ENCODE measurements around the gene GNG2. TPM values are rescaled to one million over a fixed set of nuclear protein-coding genes. Genes with fewer than 3 reads are reported as not detected.
A peak's percentile ranks its signal among the peaks of the same experiment; 100 is the strongest.

Gene GNG2
- total RNA-seq, 4 donors from 2014 or later: 3.6 to 8.1 (median 7.2) TPM

DNA sequence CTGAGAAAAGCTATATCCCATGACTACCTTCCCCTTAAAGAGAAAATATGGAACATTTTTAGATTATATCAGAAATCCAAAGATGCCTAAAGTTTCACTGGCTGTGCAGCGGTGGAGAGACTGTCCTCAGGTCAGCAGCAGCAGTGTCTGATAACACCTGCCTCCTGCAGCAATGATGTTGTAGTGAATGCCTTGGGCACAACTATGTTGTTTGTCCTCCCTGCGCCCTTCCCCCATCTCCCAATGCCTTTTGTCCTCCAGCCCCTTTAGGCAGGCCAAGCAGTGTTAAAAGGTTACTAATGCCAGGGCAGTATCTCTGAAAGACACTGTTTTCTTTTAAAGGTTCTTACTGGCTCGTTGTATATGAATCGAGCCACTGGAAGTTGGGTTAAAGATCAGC is 142.1 kb downstream of the GNG2 start:
- 79% methylated on average over 4 of the region's 4 CpGs for WGBS
- peaks cover 83% of the 10 kb centered on the region for H3K36me3 ChIP-seq
- H3K27ac ChIP-seq: no peak overlapping the region

DNA sequence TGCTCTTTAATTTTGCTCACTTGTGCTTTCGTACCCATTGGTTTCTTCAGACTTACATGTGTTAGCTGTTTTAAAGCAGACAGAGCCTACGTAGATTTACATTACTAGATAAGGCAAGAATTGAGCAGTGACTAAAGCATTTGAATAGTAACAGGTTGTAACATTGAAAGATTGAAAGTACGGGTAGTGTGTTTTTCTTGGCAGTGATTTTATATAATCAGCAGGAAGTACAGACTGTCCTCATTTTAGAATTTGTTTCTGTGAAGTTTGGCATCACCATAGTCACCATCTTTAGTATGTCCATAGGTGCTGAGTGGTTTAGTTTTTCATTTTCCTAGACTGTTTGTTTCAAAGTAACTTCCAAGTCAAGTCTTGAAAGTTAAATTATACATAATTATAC is 142.9 kb downstream of the GNG2 start:
- peaks cover 86% of the 10 kb centered on the region for H3K36me3 ChIP-seq

More for the DNA sequence above, 142.1 kb downstream of the GNG2 start:
- Histone ChIP-seq H3K4me1 (peaks cover 8% of the 10 kb centered on the region), H3K27me3 (no peaks in the 10 kb centered on the region), H3K4me3 (no peak overlapping the region), H3K9me3 (no peaks in the 10 kb centered on the region)
- TF ChIP-seq POLR2AphosphoS5 (IDR thresholded peaks at IDR 0.05) (no peak), POLR2A (IDR thresholded peaks at IDR 0.05) (no peak), EP300 (IDR thresholded peaks at IDR 0.05) (no peak)
- TF ChIP-seq, protein P1, sequence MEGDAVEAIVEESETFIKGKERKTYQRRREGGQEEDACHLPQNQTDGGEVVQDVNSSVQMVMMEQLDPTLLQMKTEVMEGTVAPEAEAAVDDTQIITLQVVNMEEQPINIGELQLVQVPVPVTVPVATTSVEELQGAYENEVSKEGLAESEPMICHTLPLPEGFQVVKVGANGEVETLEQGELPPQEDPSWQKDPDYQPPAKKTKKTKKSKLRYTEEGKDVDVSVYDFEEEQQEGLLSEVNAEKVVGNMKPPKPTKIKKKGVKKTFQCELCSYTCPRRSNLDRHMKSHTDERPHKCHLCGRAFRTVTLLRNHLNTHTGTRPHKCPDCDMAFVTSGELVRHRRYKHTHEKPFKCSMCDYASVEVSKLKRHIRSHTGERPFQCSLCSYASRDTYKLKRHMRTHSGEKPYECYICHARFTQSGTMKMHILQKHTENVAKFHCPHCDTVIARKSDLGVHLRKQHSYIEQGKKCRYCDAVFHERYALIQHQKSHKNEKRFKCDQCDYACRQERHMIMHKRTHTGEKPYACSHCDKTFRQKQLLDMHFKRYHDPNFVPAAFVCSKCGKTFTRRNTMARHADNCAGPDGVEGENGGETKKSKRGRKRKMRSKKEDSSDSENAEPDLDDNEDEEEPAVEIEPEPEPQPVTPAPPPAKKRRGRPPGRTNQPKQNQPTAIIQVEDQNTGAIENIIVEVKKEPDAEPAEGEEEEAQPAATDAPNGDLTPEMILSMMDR (IDR thresholded peaks at IDR 0.05): no peak
- no peak for DNase-seq (ENCODE audit: low spot score in 2 of 2)

DNA sequence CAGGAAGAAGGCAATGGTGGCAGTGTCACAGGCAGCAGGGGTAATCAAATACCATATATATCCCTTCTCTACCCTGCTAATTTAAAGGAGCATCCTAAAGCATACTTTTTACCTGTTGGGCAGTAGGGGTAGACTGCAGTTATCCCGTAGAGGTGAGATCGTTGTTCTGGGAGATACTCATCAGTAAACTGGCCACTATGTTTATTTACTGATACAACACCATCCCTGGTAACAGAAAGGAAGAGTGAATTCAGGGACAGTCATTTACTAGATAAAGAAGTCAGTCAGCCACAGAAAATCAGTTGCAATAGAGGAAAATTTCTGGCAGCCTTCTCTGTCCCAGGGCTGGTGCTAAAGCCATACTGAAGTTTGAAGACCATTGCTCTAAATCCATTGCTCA is 145.2 kb downstream of the GNG2 start:
- no peak overlapping the region for H3K4me3 ChIP-seq
- no peak for DNase-seq (ENCODE audit: low spot score in 2 of 2)
- TF ChIP-seq POLR2A (IDR thresholded peaks at IDR 0.05) (no peak), POLR2AphosphoS5 (IDR thresholded peaks at IDR 0.05) (no peak), EP300 (IDR thresholded peaks at IDR 0.05) (no peak)
- TF ChIP-seq, protein P1 (IDR thresholded peaks at IDR 0.05): no peak
- no peak overlapping the region for H3K27ac ChIP-seq
- WGBS: 83% methylated on average over 2 of the region's 2 CpGs
- peaks cover 8% of the 10 kb centered on the region for H3K4me1 ChIP-seq
- H3K27me3 ChIP-seq: no peaks in the 10 kb centered on the region
- H3K36me3 ChIP-seq: peaks cover 92% of the 10 kb centered on the region
- H3K9me3 ChIP-seq: no peaks in the 10 kb centered on the region

More for the DNA sequence above, 142.9 kb downstream of the GNG2 start:
- no peaks in the 10 kb centered on the region for H3K9me3 ChIP-seq
- no peaks in the 10 kb centered on the region for H3K27me3 ChIP-seq
- H3K4me1 ChIP-seq: peaks cover 8% of the 10 kb centered on the region
- DNase-seq (ENCODE audit: low spot score in 2 of 2): no peak
- H3K4me3 ChIP-seq: no peak overlapping the region
- no peak for TF ChIP-seq POLR2AphosphoS5 (IDR thresholded peaks at IDR 0.05)
- peak; percentile 52 for TF ChIP-seq EP300 (IDR thresholded peaks at IDR 0.05)
- WGBS: 56% methylated on average over 3 of the region's 3 CpGs
- peak overlapping the region; percentile 66 for H3K27ac ChIP-seq

DNA sequence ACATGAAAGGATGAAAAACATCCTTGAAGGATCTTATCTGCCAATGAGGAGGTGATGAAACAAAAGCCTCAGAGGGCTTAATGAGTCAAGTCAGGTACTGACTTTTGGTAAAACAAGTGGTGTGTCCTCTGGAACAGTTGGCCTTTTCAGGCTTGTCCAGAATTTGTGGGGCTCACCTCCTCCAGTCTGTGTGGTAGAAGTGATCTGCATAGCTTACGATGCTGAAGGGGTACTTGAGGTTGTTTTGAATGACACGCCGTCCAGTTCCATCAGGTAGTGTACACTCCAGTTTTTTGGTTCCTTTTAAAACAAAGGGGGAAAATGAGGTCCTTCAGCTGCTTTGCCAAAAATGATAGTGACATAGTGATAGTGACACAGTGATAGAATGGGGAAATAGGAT is 145.9 kb downstream of the GNG2 start:
- DNase-seq (ENCODE audit: low spot score in 2 of 2): no peak
- Histone ChIP-seq H3K36me3 (peaks cover 94% of the 10 kb centered on the region), H3K9me3 (no peaks in the 10 kb centered on the region), H3K4me1 (peaks cover 8% of the 10 kb centered on the region), H3K4me3 (no peak overlapping the region), H3K27ac (no peak overlapping the region), H3K27me3 (no peaks in the 10 kb centered on the region)
- no peak for TF ChIP-seq POLR2AphosphoS5 (IDR thresholded peaks at IDR 0.05)
- TF ChIP-seq POLR2A (IDR thresholded peaks at IDR 0.05): no peak
- TF ChIP-seq EP300 (IDR thresholded peaks at IDR 0.05): no peak
- TF ChIP-seq, protein P1 (IDR thresholded peaks at IDR 0.05): no peak
- WGBS: 92% methylated on average over 3 of the region's 3 CpGs

DNA sequence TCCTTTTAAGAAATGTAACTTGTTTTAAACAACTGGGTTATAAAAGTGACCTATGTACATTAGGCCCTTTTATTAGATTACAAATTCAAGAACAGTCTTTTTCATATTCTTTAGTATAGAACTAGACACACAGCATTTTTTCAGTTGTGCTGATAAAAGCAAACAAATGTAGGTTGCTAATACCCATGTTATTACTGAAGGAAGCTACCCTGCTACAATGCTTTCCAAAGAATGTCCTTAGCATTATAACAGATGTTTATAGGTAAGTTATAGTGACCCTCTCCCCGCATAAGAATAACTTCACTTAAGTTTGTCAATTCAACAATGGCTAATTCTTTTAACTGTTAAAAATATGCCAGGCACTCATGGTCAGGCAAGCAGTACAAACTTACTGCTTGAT is 146.8 kb downstream of the GNG2 start:
- no peak overlapping the region for H3K4me3 ChIP-seq
- H3K9me3 ChIP-seq: no peaks in the 10 kb centered on the region
- H3K27me3 ChIP-seq: no peaks in the 10 kb centered on the region
- no peak overlapping the region for H3K27ac ChIP-seq
- no peak for DNase-seq (ENCODE audit: low spot score in 2 of 2)
- WGBS: 58% methylated on average over 1 of the region's 1 CpG
- H3K36me3 ChIP-seq: peaks cover 90% of the 10 kb centered on the region
- no peak for TF ChIP-seq POLR2A (IDR thresholded peaks at IDR 0.05)
- TF ChIP-seq EP300 (IDR thresholded peaks at IDR 0.05): no peak
- TF ChIP-seq, protein P1 (IDR thresholded peaks at IDR 0.05): no peak
- TF ChIP-seq POLR2AphosphoS5 (IDR thresholded peaks at IDR 0.05): no peak
- peaks cover 8% of the 10 kb centered on the region for H3K4me1 ChIP-seq

DNA sequence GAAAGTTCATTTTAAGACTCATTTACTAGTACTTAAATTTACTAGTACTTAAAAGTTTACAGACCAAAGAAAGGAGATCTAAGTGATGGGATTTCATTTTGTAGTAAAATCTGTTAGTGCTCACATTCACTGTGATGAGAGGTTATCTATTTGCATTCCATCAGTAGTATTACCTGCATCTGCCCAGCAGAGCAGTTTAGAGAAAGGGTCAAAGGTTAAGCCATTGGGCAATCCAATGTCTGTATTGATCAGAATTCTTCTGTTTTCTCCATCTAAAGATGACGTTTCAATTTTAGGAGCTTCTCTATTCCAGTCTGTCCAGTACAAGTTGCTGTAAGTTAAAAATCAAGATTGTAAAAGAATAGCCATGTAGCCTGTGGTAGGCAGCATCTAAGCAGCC is 147.2 kb downstream of the GNG2 start:
- H3K36me3 ChIP-seq: peaks cover 86% of the 10 kb centered on the region
- no peaks in the 10 kb centered on the region for H3K27me3 ChIP-seq
- WGBS: 95% methylated on average over 1 of the region's 1 CpG
- TF ChIP-seq, protein P1 (IDR thresholded peaks at IDR 0.05): no peak
- TF ChIP-seq POLR2AphosphoS5 (IDR thresholded peaks at IDR 0.05): no peak
- TF ChIP-seq POLR2A (IDR thresholded peaks at IDR 0.05): no peak
- no peak for TF ChIP-seq EP300 (IDR thresholded peaks at IDR 0.05)
- no peak overlapping the region for H3K27ac ChIP-seq
- DNase-seq (ENCODE audit: low spot score in 2 of 2): no peak
- no peak overlapping the region for H3K4me3 ChIP-seq
- H3K4me1 ChIP-seq: peaks cover 5% of the 10 kb centered on the region
- no peaks in the 10 kb centered on the region for H3K9me3 ChIP-seq

All from suprapubic skin (tissue), 4 donors.